HG03354 (cell line): ENCODE results near the gene HADH.

Experiments used
- ATAC-seq: cut with Tn5 transposase; IDR thresholded peaks from one replicate; pipeline ENCODE4 v1.9.1; 2021; ENCODE audit warnings: mild to moderate bottlenecking; ENCODE audit not compliant: unreplicated experiment, poor library complexity, severe bottlenecking

Gene HADH

DNA sequence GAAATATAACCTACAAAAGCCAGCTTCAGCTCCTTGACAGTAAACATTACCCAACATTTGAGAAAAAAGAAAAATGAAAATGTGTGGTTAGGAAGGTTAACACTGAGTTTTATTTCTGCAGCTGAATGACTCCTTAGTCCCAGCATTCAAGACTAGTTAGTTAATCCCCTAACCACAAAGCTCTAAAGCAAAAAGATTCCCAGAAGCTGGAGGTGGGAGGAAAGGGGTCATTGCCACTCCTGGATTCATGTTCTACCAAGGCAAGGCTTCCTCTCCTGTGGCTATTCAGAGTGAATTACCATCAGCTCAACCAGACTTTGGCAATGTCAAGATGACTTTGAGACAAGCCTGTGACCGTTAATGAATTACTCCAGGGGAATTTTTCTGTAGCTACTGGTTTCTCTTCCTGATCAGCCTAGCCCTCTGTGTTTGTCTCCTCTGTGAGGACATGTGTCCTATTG is 63.6 kb downstream of the HADH start:
- peak; percentile 97 for ATAC-seq

GRCh38 chr4:108054025-108054638 is 64.4 kb downstream of the HADH start:
- no peak for ATAC-seq

DNA sequence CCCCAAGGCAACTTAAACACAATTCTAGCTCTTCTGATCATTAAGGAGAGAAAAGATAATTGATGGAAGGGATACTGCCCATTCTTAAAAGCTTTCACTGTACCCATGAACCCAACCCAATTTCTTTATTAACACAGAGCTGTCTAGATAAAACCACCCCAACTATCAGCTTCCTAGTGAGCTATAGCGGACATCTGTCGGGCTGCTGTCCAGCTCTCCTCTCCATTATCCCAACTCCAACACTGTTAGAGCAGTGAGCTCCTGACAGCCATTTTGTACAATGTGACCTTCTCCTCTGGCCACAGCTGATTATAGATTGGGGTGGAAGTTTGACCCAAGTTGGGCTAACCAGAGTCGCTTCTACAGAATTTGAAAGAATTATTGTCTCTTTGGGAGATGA is 66.1 kb downstream of the HADH start:
- no peak for ATAC-seq

- ATAC-seq = no peak
Observed at GRCh38 chr4:108056418-108056817, 66.7 kb downstream of the HADH start.

DNA sequence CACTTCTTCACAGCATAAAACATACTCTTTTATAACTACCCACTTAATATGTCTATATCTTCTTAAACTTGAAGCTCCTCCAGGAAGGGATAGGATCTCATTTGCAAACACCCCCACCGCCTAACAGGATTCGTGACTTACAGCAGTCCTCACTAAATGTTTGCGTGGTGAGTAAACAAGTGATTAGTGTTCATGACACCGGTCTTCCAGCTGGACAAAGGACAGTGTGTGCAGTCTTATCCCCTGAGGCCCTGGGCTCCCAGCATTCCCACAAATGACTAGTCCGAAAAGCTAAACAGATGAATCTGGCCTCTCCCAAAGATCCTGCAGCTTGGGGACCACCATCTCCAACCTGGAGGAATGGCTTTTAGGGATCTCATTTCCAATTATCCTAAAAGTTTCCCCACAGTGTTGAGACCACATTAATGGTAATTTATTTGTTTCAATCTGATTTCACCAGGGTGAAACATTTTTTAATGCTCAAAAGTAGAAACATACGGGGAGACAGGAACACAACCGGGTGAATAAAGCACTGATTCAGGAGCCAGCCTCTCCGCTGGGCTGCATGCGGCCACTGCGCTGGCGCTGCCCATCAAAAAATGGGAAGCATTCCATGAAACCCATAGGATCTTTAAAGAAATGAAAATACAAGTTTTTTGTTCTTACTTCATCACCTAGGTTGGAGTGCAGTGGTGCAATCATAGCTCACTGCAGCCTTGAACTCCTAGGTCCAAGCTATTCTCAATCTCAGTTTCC is 69.2 kb downstream of the HADH start:
- no peak for ATAC-seq

DNA sequence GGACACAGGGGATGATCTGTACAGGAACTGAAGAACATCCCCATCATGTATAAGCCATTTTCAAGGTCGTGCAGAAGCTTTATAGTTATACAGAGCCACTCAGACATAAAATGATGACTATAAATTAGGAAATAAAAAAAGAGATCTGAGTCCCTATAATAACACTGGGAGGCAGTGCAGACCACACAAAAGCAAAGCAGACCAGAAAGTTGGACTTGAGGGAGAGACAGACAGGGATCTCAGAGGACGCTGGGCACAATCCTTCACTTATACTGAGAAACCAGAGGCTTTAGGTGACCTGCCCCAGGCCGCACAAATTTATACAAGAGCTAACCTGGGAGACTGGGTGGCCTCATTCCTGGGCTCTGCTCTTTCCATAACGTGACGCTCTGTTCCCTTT is 70.5 kb downstream of the HADH start:
- no peak for ATAC-seq

DNA sequence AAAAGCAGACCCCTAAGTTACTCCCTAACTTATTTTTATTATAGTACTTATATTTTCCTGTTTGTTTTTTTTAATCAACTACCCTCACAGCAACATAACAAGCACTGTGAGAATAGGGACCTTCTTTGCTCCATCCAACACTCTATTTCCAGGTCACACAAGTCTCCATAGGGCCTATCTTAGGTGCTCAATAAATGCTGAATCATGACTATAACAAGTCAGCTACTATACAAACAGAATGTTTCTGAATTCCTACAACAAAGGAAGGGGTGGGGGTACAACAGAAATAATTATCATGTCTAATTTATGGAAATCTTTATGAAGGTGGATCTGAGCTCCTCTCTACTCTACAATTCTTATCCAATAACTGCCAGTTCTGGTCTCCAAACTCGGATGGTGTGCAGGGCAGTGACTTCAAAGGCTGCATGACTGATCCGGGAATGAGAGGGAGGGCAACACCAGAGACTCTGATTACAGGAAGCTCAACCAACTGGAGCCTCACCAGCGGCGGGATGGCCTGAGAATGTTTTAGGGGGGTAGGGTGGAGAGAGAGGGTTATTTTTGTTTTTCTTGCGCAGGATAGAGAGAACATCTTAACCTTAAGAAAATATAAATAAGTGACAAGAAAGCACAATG is 71.1 kb downstream of the HADH start:
- no peak for ATAC-seq

- no peak for ATAC-seq
Observed at GRCh38 chr4:108068442-108068841, 78.8 kb downstream of the HADH start.

- ATAC-seq = no peak
Observed at GRCh38 chr4:108070775-108071174, 81.1 kb downstream of the HADH start.

GRCh38 chr4:108072300-108072699 is 82.6 kb downstream of the HADH start:
- ATAC-seq = no peak

DNA sequence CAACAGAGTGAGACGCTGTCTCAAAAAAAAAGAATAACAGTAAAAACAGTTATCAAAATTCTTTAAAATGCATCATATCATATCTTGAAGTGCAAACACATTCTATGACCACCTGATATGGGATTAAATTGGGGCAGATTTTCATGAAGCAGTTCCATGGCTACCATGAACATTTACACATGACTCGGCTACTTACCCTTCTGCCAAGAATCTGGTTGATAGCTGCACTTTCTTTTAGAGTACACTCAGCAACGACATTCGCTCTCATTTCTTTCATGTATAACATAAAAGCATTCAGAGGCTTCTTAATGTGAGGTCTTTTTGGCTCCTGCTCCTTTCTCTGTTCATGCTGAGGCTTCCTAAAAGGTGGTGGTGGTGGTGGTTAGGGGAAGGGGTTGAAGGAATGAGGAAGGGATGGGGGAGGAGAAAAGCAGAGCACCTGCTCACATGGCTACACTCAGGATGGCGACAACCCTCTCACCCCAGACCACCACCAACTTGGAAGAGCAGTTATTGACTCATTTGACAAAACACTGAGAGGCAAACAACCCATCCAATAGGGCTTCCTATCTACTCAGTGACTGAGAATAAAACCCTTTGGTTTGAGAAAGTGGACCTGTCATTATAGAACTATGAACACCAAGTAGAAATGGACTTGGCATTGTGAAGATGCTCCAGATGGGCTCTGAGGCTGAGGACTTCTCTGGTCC is 88.5 kb downstream of the HADH start:
- ATAC-seq = no peak

DNA sequence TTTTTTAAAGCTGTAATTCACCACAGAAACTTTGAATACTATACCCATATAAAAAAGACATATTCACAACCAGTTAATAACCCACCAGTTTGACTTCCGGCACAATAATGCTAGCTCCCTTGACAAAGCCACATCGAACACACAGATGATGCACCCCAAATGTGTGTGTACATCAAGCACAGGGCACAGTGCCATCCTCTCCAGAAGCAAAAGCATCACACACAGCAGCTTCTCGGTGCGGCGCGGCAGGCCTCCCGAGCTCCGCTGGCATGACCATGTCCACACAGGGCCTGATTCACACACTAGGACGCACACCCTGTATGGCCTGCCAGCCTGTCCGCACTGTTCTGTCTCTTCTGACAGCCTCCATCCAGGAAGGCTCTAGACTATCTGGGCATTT is 91.1 kb downstream of the HADH start:
- no peak for ATAC-seq

- ATAC-seq = no peak
Observed at GRCh38 chr4:108081256-108081655, 91.6 kb downstream of the HADH start.
